ENCODE measurements around the gene CES2. TPM values are rescaled to one million over a fixed set of nuclear protein-coding genes. Genes with fewer than 3 reads are reported as not detected.

Gene CES2
- total and polyA plus RNA-seq, 9 of the 15 experiments (the other 6 are each of a cell fraction or from before 2014, with no cell fraction given), result 2.2 to 37.9 (median 24.4) TPM

- no peak overlapping the region for H3K27ac ChIP-seq (ENCODE audit: extremely low read depth, low read depth, low read length)
- H3K4me1 ChIP-seq (replicated peaks in 1 of 2; ENCODE audit: control insufficient read depth in 2 of 2, insufficient read depth in 2 of 2, low read length in 2 of 2), result peaks cover 4 to 7% of the 10 kb centered on the region in 2 experiments; a peak in 2 of 5 replicates
- DNase-seq (ENCODE audit: extremely low read depth in 1 of 4, low spot score in 3 of 4) (no peak), FAIRE-seq (no peak), ATAC-seq (peak; percentile 38; the same call in 1 of the 3 replicates)
- WGBS (ENCODE audit: insufficient coverage, low coverage, missing lambda C conversion rate), result 25% methylated on average over 10 of the region's 10 CpGs
- peak overlapping the region; percentile 84 for H2AFZ ChIP-seq (ENCODE audit: low read depth, low read length)
- TF ChIP-seq FOSL1 (tag; conservative IDR thresholded peaks at IDR 0.05) (peak; percentile 72), TCF3 (CRISPR knock-in tag; IDR thresholded peaks at IDR 0.05) (no peak), PHF8 (IDR thresholded peaks at IDR 0.05; ENCODE audit: borderline replicate concordance, low read length) (peak; percentile 10; the same call in 1 of the 2 replicates)
- H4K20me1 ChIP-seq (replicated peaks; ENCODE audit: control insufficient read depth, insufficient read depth, low read length), result no peaks in the 10 kb centered on the region
- in situ Hi-C loops (cut with MboI), result loop anchor here (25.0 kb wide), 2 partner anchors 209 to 459 kb away; partner anchors contain the start of genes B3GNT9, FBXL8, HSF4 and NOL3
- intact Hi-C loops (cut with micrococcal nuclease), result loop anchor here (2.0 to 10.0 kb wide), 6 partner anchors 23 to 511 kb away; partner anchors contain the start of genes FBXL8, FHOD1, MATCAP1 and SLC9A5
- POLR2A ChIA-PET, result interaction anchor here (0.6 to 1.5 kb wide), 5 partner anchors 10 to 445 kb away, joined by 3 read pairs; no protein-coding TSS in a partner anchor
- no peaks in the 10 kb centered on the region for H3K36me3 ChIP-seq (ENCODE audit: control insufficient read depth, insufficient read depth, low read length)
- no peaks in the 10 kb centered on the region for H3K27me3 ChIP-seq (ENCODE audit: control insufficient read depth in 2 of 2, insufficient read depth in 2 of 2, low read length in 2 of 2)
- no TSS peak for BruUV-seq (replicated peaks)
- CTCF ChIA-PET (ENCODE audit: low intra/inter-chr PET ratio), result interaction anchor here (0.6 to 2.0 kb wide), 6 partner anchors 11 to 147 kb away, joined by 3 to 12 read pairs (median 6); no protein-coding TSS in a partner anchor
- no peaks in the 10 kb centered on the region for H3K79me2 ChIP-seq (ENCODE audit: control insufficient read depth, insufficient read depth, low read length)
- peaks cover 2% of the 10 kb centered on the region for H3K9me3 ChIP-seq (replicated peaks; ENCODE audit: control insufficient read depth, insufficient read depth, low read depth, low read length)
- H3K4me2 ChIP-seq (ENCODE audit: insufficient read depth, low read length), result no peak overlapping the region
- no peak overlapping the region for H3K4me3 ChIP-seq
- H3K9me1 ChIP-seq (ENCODE audit: control insufficient read depth, insufficient read depth, low read length), result no peaks in the 10 kb centered on the region
- peak overlapping the region; percentile 31 to 38; a peak in 2 of 4 replicates for H3K9ac ChIP-seq (ENCODE audit: insufficient read depth in 1 of 2, low read depth in 2 of 2, low read length in 2 of 2)
Measured at GRCh38 chr16:66953462-66954096, 18.3 kb downstream of the CES2 start.
